Measurements from ENCODE around the gene LILRB4.
A peak's percentile ranks its signal among the peaks of the same experiment; 100 is the strongest.
"Not testable (repeated sequence)": the region's sequence is repeated elsewhere in the genome, so short reads cannot be mapped to it uniquely, and the experiment has no call there.

Gene LILRB4

GRCh38 chr19:54636081-54636480 is 26.7 kb upstream of the LILRB4 start:
- not testable (repeated sequence) for H3K27ac Mint-ChIP-seq; DNase-seq (ENCODE audit: low spot score in 2 of 2); H3K36me3 Mint-ChIP-seq; H3K4me3 Mint-ChIP-seq; ATAC-seq; H3K4me1 Mint-ChIP-seq; H3K9me3 Mint-ChIP-seq

GRCh38 chr19:54638683-54639082 is 24.1 kb upstream of the LILRB4 start:
- DNase-seq (ENCODE audit: low spot score in 2 of 2), result no peak
- Mint-ChIP-seq H3K4me3 (no peak overlapping the region), H3K36me3 (no peaks in the 10 kb centered on the region), H3K9me3 (no peaks in the 10 kb centered on the region), H3K4me1 (no peaks in the 10 kb centered on the region), H3K27ac (no peak overlapping the region)
- no peak for ATAC-seq

GRCh38 chr19:54642953-54643352 is 19.8 kb upstream of the LILRB4 start:
- H3K27ac Mint-ChIP-seq, result not testable (repeated sequence)

GRCh38 chr19:54643583-54643982 is 19.2 kb upstream of the LILRB4 start:
- not testable (repeated sequence) for H3K27ac Mint-ChIP-seq; H3K9me3 Mint-ChIP-seq; H3K4me3 Mint-ChIP-seq; H3K4me1 Mint-ChIP-seq; DNase-seq (ENCODE audit: low spot score in 2 of 2); H3K36me3 Mint-ChIP-seq; ATAC-seq

More at GRCh38 chr19:54642953-54643352, 19.8 kb upstream of the LILRB4 start:
- not testable (repeated sequence) for H3K36me3 Mint-ChIP-seq; ATAC-seq; H3K4me1 Mint-ChIP-seq; H3K4me3 Mint-ChIP-seq; H3K9me3 Mint-ChIP-seq; DNase-seq (ENCODE audit: low spot score in 2 of 2)

GRCh38 chr19:54644056-54644455 is 18.7 kb upstream of the LILRB4 start:
- no peak overlapping the region for H3K27ac Mint-ChIP-seq
- H3K9me3 Mint-ChIP-seq, result no peaks in the 10 kb centered on the region
- no peaks in the 10 kb centered on the region for H3K36me3 Mint-ChIP-seq
- DNase-seq (ENCODE audit: low spot score in 2 of 2), result no peak
- H3K4me3 Mint-ChIP-seq, result no peak overlapping the region
- ATAC-seq, result no peak
- H3K4me1 Mint-ChIP-seq, result no peaks in the 10 kb centered on the region

GRCh38 chr19:54646331-54646841 is 16.4 kb upstream of the LILRB4 start:
- no peak overlapping the region for H3K4me3 Mint-ChIP-seq
- H3K9me3 Mint-ChIP-seq, result no peaks in the 10 kb centered on the region
- H3K36me3 Mint-ChIP-seq, result no peaks in the 10 kb centered on the region
- no peak for ATAC-seq
- no peak for DNase-seq (ENCODE audit: low spot score in 2 of 2)
- no peaks in the 10 kb centered on the region for H3K4me1 Mint-ChIP-seq
- no peak overlapping the region for H3K27ac Mint-ChIP-seq

GRCh38 chr19:54648129-54648528 is 14.7 kb upstream of the LILRB4 start:
- no peaks in the 10 kb centered on the region for H3K9me3 Mint-ChIP-seq
- H3K4me3 Mint-ChIP-seq, result no peak overlapping the region
- H3K27ac Mint-ChIP-seq, result no peak overlapping the region
- no peaks in the 10 kb centered on the region for H3K4me1 Mint-ChIP-seq
- ATAC-seq (no peak), DNase-seq (ENCODE audit: low spot score in 2 of 2) (no peak)
- H3K36me3 Mint-ChIP-seq, result no peaks in the 10 kb centered on the region

- Mint-ChIP-seq H3K4me3 (no peak overlapping the region), H3K27ac (no peak overlapping the region)
- no peak for ATAC-seq
These were observed 12.6 kb upstream of the LILRB4 start for GRCh38 chr19:54650108-54650655.

GRCh38 chr19:54653181-54653809 is 9.5 kb upstream of the LILRB4 start:
- no peaks in the 10 kb centered on the region for H3K36me3 Mint-ChIP-seq
- DNase-seq (ENCODE audit: low spot score in 2 of 2) (no peak), ATAC-seq (no peak)
- H3K4me1 Mint-ChIP-seq, result no peaks in the 10 kb centered on the region
- no peak overlapping the region for H3K4me3 Mint-ChIP-seq
- no peak overlapping the region for H3K27ac Mint-ChIP-seq
- no peaks in the 10 kb centered on the region for H3K9me3 Mint-ChIP-seq

More at GRCh38 chr19:54650108-54650655, 12.6 kb upstream of the LILRB4 start:
- Mint-ChIP-seq H3K9me3 (no peaks in the 10 kb centered on the region), H3K4me1 (no peaks in the 10 kb centered on the region), H3K36me3 (no peaks in the 10 kb centered on the region)
- DNase-seq (ENCODE audit: low spot score in 2 of 2), result no peak

- DNase-seq (ENCODE audit: low spot score in 2 of 2) (no peak), ATAC-seq (no peak)
- no peaks in the 10 kb centered on the region for H3K36me3 Mint-ChIP-seq
- H3K4me1 Mint-ChIP-seq, result peaks cover 6% of the 10 kb centered on the region
- H3K27ac Mint-ChIP-seq, result no peak overlapping the region
- peaks cover 6% of the 10 kb centered on the region for H3K9me3 Mint-ChIP-seq
- no peak overlapping the region for H3K4me3 Mint-ChIP-seq
These were observed 8.1 kb upstream of the LILRB4 start for GRCh38 chr19:54654447-54655321.

GRCh38 chr19:54659300-54659699 is 3.5 kb upstream of the LILRB4 start:
- H3K4me1 Mint-ChIP-seq, result peaks cover 6% of the 10 kb centered on the region
- ATAC-seq (no peak), DNase-seq (ENCODE audit: low spot score in 2 of 2) (no peak)
- peaks cover 6% of the 10 kb centered on the region for H3K9me3 Mint-ChIP-seq
- no peak overlapping the region for H3K27ac Mint-ChIP-seq
- H3K36me3 Mint-ChIP-seq, result no peaks in the 10 kb centered on the region
- no peak overlapping the region for H3K4me3 Mint-ChIP-seq

GRCh38 chr19:54660306-54660705 is 2.5 kb upstream of the LILRB4 start:
- Mint-ChIP-seq H3K4me3 (no peak overlapping the region), H3K27ac (no peak overlapping the region), H3K9me3 (peaks cover 6% of the 10 kb centered on the region), H3K36me3 (no peaks in the 10 kb centered on the region), H3K4me1 (peaks cover 6% of the 10 kb centered on the region)
- no peak for ATAC-seq
- no peak for DNase-seq (ENCODE audit: low spot score in 2 of 2)

GRCh38 chr19:54660964-54661363 is 1.8 kb upstream of the LILRB4 start:
- H3K27ac Mint-ChIP-seq, result no peak overlapping the region
- H3K4me3 Mint-ChIP-seq, result no peak overlapping the region
- H3K9me3 Mint-ChIP-seq, result peaks cover 6% of the 10 kb centered on the region

GRCh38 chr19:54661846-54662481 is 821 bp upstream of the LILRB4 start:
- Mint-ChIP-seq H3K9me3 (peaks cover 6% of the 10 kb centered on the region), H3K27ac (peak overlapping the region; percentile 38), H3K4me1 (peaks cover 6% of the 10 kb centered on the region), H3K36me3 (no peaks in the 10 kb centered on the region), H3K4me3 (no peak overlapping the region)
- DNase-seq (ENCODE audit: low spot score in 2 of 2) (no peak), ATAC-seq (no peak)

More at GRCh38 chr19:54660964-54661363, 1.8 kb upstream of the LILRB4 start:
- DNase-seq (ENCODE audit: low spot score in 2 of 2) (no peak), ATAC-seq (no peak)
- no peaks in the 10 kb centered on the region for H3K36me3 Mint-ChIP-seq
- H3K4me1 Mint-ChIP-seq, result peaks cover 6% of the 10 kb centered on the region

GRCh38 chr19:54665530-54665929 is 2.7 kb downstream of the LILRB4 start:
- no peaks in the 10 kb centered on the region for H3K36me3 Mint-ChIP-seq
- H3K4me3 Mint-ChIP-seq, result no peak overlapping the region
- H3K9me3 Mint-ChIP-seq, result peaks cover 5% of the 10 kb centered on the region

More at GRCh38 chr19:54665530-54665929, 2.7 kb downstream of the LILRB4 start:
- no peaks in the 10 kb centered on the region for H3K4me1 Mint-ChIP-seq
- ATAC-seq (no peak), DNase-seq (ENCODE audit: low spot score in 2 of 2) (no peak)
- no peak overlapping the region for H3K27ac Mint-ChIP-seq

Data from stimulated activated effector memory CD8-positive, alpha-beta T cell treated with anti-CD3 and anti-CD28 coated beads, Interleukin-12 subunit alpha, Interleukin-12 subunit beta, amount 100 ng/mL, for 72 hours (primary cell).